Measurements from ENCODE around the gene CBARP.
"Not testable (repeated sequence)": the region's sequence is repeated elsewhere in the genome, so short reads cannot be mapped to it uniquely, and the experiment has no call there.

The CBARP gene

DNA sequence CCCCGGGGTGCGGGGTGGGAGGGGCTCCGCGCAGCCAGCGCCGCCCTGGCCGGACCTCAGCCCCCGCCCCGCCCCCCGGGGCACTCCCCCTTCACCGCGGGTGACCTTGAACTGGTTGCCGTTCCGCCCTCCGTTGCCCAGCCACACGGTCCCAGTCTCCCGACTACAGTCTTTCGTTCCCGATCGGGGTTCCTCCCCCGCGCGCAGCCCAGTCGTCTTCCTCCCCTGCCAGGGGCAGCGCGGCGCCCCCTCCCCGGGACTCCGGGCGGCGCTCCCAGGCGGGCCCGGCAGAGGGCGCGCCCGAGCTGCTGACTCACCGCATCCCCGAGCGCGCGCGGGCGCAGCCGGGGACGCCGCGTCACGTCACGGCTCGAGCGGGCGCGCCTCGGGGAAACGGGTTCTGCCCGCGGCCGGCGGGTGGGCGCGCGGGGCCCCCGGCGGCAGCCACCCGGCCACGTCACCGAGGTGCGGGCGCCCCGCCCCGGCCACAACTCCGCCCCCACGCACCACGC, 11.0 kb upstream of the CBARP start:
- Histone ChIP-seq H3K9me3 (ENCODE audit: control insufficient read depth in 1 of 2, low read length in 2 of 2) (no peaks in the 10 kb centered on the region), H3K27me3 (ENCODE audit: low read depth, low read length) (no peaks in the 10 kb centered on the region), H3K4me3 (ENCODE audit: low read depth in 1 of 2, low read length in 2 of 2) (peak overlapping the region; percentile 55 to 71), H3K36me3 (ENCODE audit: control insufficient read depth in 1 of 2, insufficient read depth in 2 of 2, low read length in 2 of 2) (peaks cover 5 to 15% of the 10 kb centered on the region in 2 donors), H3K4me1 (ENCODE audit: control insufficient read depth in 1 of 2, insufficient read depth in 2 of 2, low read length in 2 of 2) (peaks cover 2 to 34% of the 10 kb centered on the region in 2 donors), H3K27ac (ENCODE audit: low read length) (peak overlapping the region; percentile 67)

DNA sequence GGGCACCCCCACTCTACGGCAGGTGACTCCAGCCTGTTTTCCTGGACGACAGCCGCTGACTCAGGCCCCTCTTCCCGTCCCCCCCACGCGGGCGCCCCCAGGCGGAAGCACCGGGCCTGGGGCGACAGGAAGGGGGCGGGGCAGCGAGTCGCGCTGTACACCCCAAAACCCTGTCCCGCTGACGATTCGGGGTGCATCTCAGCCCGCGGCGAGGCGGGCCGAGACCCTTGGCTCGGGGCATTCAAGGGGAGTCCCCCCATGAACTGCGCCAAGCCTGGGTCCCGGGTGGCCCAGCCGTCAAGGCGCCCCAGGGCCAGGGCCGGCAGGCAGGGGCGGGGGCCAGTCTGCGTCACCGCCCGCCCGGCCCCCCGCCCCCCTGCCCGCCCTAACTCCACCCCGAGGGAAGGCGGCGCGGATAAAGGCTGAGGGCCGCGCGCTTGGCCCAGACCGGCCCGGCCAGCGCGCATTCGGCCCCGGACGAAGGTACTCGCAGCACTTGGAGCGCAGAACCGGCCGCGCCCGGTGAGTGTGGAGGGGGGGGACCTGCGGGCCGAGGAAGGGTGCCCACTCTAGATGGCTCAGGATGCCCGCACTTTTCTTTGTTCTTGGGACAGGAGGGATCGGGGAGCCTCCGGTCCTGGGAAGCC, 10.5 kb upstream of the CBARP start, which contains the start of gene MIDN:
MIDN (plus strand) TSS at position 445 of the 647 bp plus-strand sequence. CDS start 1,714 bp downstream, outside the sequence.
- Histone ChIP-seq H3K9me3 (ENCODE audit: control insufficient read depth in 1 of 2, low read length in 2 of 2) (no peaks in the 10 kb centered on the region), H3K27me3 (ENCODE audit: low read depth, low read length) (no peaks in the 10 kb centered on the region), H3K4me3 (ENCODE audit: low read depth in 1 of 2, low read length in 2 of 2) (peak within 1 kb of the TSS; percentile 55 to 71), H3K27ac (ENCODE audit: low read length) (peak within 1 kb of the TSS; percentile 75), H3K36me3 (ENCODE audit: control insufficient read depth in 1 of 2, insufficient read depth in 2 of 2, low read length in 2 of 2) (peaks cover 5 to 11% of the 10 kb centered on the region in 2 donors), H3K4me1 (ENCODE audit: control insufficient read depth in 1 of 2, insufficient read depth in 2 of 2, low read length in 2 of 2) (peaks cover 7 to 37% of the 10 kb centered on the region in 2 donors)

DNA sequence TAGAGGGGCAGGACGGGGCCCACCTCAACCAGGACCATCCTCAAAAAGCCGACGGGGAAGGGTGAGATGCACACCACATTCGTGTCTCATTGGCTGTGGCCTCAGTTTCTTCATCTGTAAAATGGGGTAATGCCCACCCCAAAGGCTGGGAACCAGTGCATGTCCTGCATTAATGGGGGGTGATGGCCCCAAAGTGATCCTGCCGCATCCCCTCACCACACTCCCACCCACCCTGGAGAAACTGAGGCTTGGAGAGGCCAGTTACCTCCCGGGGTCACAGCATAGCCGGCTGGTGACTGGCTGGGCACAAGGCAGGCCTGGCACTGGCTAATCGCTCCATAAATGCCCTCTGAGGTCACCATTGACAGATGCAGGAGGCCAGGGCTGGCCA, 9.9 kb upstream of the CBARP start:
- Histone ChIP-seq H3K9me3 (ENCODE audit: control insufficient read depth in 1 of 2, low read length in 2 of 2) (no peaks in the 10 kb centered on the region), H3K27ac (ENCODE audit: low read length) (peak overlapping the region; percentile 75), H3K4me1 (ENCODE audit: control insufficient read depth in 1 of 2, insufficient read depth in 2 of 2, low read length in 2 of 2) (peaks cover 7 to 42% of the 10 kb centered on the region in 2 donors), H3K36me3 (ENCODE audit: control insufficient read depth in 1 of 2, insufficient read depth in 2 of 2, low read length in 2 of 2) (peaks cover 5 to 11% of the 10 kb centered on the region in 2 donors), H3K27me3 (ENCODE audit: low read depth, low read length) (no peaks in the 10 kb centered on the region), H3K4me3 (ENCODE audit: low read depth in 1 of 2, low read length in 2 of 2) (peak overlapping the region in 1 of 2 donors; percentile 71)

DNA sequence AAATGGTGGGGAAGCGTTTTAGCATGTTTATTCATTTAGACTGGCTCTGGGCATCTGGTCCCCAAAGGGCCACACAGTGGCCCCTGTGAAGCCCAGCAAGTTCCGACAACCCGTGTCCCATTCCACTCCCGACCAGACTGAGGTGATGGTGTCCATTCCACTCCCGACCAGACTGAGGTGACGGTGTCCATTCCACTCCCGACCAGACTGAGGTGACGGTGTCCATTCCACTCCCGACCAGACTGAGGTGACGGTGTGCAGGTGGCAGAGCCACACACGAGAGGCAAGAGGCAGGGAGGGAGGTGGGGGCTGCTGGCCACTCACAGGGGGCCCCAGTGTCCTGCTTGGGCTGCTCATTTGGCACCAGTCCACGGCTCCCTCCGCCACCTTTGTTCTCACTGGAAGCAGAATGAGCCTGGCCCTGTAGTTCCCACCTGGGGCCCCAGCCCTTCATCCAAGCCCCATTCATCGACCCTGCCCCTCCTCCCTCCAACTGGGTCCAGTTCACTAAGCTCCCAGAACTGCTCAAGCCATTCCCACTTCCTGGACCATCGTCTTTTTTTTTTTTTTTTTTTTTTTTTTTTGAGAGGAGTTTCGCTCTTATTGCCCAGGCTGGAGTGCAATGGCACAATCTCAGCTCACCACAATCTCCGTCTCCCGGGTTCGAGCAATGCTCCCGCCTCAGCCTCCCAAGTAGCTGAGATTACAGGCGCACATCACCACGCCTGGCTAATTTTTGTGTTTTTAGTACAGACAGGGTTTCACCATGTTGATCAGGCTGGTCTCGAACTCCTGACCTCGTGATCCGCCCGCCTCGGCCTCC, 8.7 kb upstream of the CBARP start:
- not testable (repeated sequence) for H3K27me3 ChIP-seq (ENCODE audit: low read depth, low read length); H3K4me3 ChIP-seq (ENCODE audit: low read depth in 1 of 2, low read length in 2 of 2); H3K9me3 ChIP-seq (ENCODE audit: control insufficient read depth in 1 of 2, low read length in 2 of 2); H3K36me3 ChIP-seq (ENCODE audit: control insufficient read depth in 1 of 2, insufficient read depth in 2 of 2, low read length in 2 of 2); H3K27ac ChIP-seq (ENCODE audit: low read length)
- H3K4me1 ChIP-seq (ENCODE audit: control insufficient read depth in 1 of 2, insufficient read depth in 2 of 2, low read length in 2 of 2) = peaks cover 7 to 49% of the 10 kb centered on the region in 2 donors

DNA sequence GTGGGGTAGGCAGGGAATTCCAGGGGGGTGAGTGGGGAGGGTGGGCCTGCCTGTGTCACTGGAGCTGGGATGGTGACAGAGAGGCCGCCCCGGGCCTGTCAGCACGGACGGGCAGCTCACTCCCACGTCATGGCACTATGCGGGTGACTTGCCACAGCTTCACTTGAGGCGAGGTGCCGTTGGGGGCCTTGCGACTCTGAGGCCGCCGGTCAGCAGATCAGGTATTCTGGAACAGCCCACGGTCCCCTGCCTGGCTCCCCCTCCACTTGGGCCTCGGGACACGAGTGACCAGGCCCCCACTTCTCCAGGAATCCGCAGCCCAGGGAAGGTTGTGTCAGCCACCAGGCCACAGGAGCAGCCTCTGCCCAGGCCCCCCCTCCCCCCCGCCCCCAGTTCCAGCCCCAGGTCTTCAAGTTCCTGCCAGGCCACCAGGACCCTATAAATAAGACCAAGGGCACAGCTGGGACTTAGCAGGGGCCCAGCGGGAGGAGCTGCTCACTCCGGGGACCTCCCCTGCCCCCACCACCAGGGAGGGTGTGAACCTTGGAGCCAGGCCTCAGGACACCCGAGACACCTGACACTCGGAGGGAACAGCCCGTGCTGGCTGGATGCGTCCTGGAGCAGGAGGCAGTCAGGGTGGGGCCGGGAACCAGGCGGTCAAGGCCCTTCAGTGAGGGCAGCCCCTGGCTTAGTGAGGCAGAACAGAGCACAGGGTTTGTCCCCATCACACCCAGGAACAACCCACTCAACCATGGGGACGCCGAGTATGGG, 7.9 kb upstream of the CBARP start:
- Histone ChIP-seq H3K27ac (ENCODE audit: low read length) (peak overlapping the region; percentile 63), H3K36me3 (ENCODE audit: control insufficient read depth in 1 of 2, insufficient read depth in 2 of 2, low read length in 2 of 2) (no peaks in the 10 kb centered on the region), H3K4me1 (ENCODE audit: control insufficient read depth in 1 of 2, insufficient read depth in 2 of 2, low read length in 2 of 2) (peaks cover 7 to 56% of the 10 kb centered on the region in 2 donors), H3K4me3 (ENCODE audit: low read depth in 1 of 2, low read length in 2 of 2) (no peak overlapping the region), H3K27me3 (ENCODE audit: low read depth, low read length) (no peaks in the 10 kb centered on the region), H3K9me3 (ENCODE audit: control insufficient read depth in 1 of 2, low read length in 2 of 2) (no peaks in the 10 kb centered on the region)

DNA sequence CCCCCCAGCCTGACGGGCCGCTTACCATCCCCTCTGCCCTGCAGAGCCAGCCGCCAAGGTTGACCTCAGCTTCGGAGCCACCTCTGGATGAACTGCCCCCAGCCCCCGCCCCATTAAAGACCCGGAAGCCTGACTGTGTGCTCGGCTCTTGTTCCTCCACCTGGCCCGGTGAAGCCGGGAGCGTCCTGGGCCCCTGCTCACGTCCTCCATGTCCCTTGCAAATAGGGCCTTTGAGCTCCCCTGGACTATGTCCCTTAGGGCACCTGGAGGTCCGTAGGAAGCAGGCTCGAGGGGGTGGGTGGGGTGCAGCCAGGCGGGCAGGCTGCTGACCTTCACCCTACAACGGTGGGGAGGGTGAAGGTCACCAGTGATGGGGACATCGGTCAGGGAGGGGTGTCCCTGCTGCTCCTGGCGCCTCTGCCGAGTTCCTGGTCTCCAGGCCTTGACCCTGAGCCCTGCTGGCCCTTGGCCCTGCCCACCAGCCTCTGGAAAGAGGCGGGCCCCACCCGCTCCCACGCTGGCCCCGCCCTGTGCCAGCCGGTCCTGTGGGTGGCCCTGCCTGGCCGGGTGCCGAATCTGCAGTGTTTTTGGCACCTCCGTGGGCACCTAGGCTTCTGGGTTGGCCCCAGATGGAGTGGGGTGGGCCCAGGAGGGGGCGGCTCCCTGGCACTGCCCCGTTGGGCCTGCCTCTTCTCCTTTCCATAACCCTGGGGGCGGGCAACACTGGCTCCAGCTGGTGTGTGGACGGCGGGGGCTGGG, 7.1 kb upstream of the CBARP start:
- Histone ChIP-seq H3K4me1 (ENCODE audit: control insufficient read depth in 1 of 2, insufficient read depth in 2 of 2, low read length in 2 of 2) (peaks cover 7 to 58% of the 10 kb centered on the region in 2 donors), H3K27ac (ENCODE audit: low read length) (peak overlapping the region; percentile 63), H3K36me3 (ENCODE audit: control insufficient read depth in 1 of 2, insufficient read depth in 2 of 2, low read length in 2 of 2) (no peaks in the 10 kb centered on the region), H3K27me3 (ENCODE audit: low read depth, low read length) (no peaks in the 10 kb centered on the region), H3K4me3 (ENCODE audit: low read depth in 1 of 2, low read length in 2 of 2) (peak overlapping the region in 1 of 2 donors; percentile 42), H3K9me3 (ENCODE audit: control insufficient read depth in 1 of 2, low read length in 2 of 2) (no peaks in the 10 kb centered on the region)

DNA sequence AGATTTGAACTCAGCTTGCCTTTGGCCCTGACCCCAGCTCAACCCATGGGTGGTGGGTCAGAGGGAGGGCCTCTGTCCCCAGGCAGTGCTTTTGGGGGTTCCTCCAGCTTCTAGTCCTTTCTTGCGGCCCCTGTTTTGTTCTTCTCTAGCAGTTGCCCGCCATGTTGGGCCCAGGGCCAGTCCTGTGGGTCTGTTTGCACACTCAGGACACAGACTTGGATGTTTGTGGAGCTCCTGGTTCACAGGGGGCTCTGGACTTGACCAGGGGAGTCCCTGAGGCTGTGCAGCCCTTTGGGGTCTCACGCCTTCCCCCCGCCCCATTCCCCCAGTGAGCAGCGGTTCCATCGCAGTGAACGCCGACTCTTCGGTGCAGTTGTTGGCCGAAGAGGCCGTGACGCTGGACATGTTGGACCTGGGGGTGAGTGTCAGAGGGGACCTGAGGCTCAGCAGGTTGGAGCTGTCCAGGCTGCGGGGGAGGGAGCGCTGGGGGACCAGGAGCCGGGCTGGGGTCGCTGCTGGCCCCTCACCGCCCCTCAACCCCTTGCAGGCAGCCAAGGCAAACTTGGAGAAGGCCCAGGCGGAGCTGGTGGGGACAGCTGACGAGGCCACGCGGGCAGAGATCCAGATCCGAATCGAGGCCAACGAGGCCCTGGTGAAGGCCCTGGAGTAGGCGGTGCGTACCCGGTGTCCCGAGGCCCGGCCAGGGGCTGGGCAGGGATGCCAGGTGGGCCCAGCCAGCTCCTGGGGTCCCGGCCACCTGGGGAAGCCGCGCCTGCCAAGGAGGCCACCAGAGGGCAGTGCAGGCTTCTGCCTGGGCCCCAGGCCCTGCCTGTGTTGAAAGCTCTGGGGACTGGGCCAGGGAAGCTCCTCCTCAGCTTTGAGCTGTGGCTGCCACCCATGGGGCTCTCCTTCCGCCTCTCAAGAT, 6.2 kb upstream of the CBARP start:
- peak overlapping the region; percentile 63 for H3K27ac ChIP-seq (ENCODE audit: low read length)

DNA sequence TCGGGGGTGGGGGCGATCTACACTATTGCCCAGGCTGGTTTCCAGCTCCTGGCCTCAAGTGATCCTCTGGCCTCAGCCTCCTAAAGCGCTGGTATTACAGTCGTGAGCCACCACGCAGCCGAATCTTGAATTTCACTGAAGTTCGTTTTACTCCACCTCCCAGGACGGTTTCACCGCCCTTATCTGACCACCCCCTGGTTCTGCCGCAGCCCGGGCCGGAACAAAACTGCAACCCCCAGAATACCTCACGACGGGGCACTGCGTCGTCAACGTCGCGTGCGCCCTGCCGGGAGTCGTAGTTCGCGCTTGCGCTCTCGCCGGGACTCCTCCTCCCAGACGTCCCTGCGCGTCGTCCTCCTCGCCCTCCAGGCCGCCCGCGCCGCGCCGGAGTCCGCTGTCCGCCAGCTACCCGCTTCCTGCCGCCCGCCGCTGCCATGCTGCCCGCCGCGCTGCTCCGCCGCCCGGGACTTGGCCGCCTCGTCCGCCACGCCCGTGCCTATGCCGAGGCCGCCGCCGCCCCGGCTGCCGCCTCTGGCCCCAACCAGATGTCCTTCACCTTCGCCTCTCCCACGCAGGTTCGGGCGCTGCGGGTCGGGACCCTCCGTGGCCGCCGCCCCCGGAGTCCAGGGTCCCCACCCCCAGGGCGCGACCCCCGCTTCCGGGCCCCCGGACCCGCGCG, 3.8 kb upstream of the CBARP start, which contains the start of gene ATP5F1D:
ATP5F1D (plus strand) TSS at position 335 of the 679 bp plus-strand sequence; CDS start at position 435, 100 bp downstream.
- Histone ChIP-seq H3K4me3 (ENCODE audit: low read depth in 1 of 2, low read length in 2 of 2) (peak within 1 kb of the TSS; percentile 68 to 89), H3K27ac (ENCODE audit: low read length) (peak within 1 kb of the TSS; percentile 39), H3K9me3 (ENCODE audit: control insufficient read depth in 1 of 2, low read length in 2 of 2) (no peaks in the 10 kb centered on the region), H3K36me3 (ENCODE audit: control insufficient read depth in 1 of 2, insufficient read depth in 2 of 2, low read length in 2 of 2) (no peaks in the 10 kb centered on the region), H3K27me3 (ENCODE audit: low read depth, low read length) (no peaks in the 10 kb centered on the region), H3K4me1 (ENCODE audit: control insufficient read depth in 1 of 2, insufficient read depth in 2 of 2, low read length in 2 of 2) (peaks cover 9 to 68% of the 10 kb centered on the region in 2 donors)

More for the DNA sequence above, 6.2 kb upstream of the CBARP start:
- Histone ChIP-seq H3K4me1 (ENCODE audit: control insufficient read depth in 1 of 2, insufficient read depth in 2 of 2, low read length in 2 of 2) (peaks cover 7 to 58% of the 10 kb centered on the region in 2 donors), H3K27me3 (ENCODE audit: low read depth, low read length) (no peaks in the 10 kb centered on the region), H3K4me3 (ENCODE audit: low read depth in 1 of 2, low read length in 2 of 2) (peak overlapping the region in 1 of 2 donors; percentile 42), H3K36me3 (ENCODE audit: control insufficient read depth in 1 of 2, insufficient read depth in 2 of 2, low read length in 2 of 2) (no peaks in the 10 kb centered on the region), H3K9me3 (ENCODE audit: control insufficient read depth in 1 of 2, low read length in 2 of 2) (no peaks in the 10 kb centered on the region)

DNA sequence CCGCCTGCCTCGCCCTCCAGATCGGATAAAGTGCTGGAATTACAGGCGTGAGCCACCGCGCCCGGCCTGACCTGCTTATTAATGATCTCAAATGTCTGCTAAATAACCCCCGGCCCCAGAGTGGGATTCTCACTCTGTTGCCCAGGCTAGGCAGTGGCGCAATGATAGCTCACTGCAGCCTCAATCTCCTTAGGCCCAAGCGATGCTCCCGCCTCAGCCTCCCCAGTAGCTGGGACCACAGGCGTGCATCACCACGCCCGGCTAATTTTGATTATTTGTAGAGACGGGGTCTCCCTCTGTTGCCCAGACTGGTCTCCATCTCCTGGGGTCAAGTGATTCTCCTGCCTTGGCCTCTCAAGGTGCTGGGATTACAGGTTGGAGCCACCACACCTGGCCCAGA, 3.1 kb upstream of the CBARP start:
- Histone ChIP-seq H3K4me1 (ENCODE audit: control insufficient read depth in 1 of 2, insufficient read depth in 2 of 2, low read length in 2 of 2) (peaks cover 9 to 70% of the 10 kb centered on the region in 2 donors), H3K4me3 (ENCODE audit: low read depth in 1 of 2, low read length in 2 of 2) (peak overlapping the region in 1 of 2 donors; percentile 89)

More for the DNA sequence above, 3.1 kb upstream of the CBARP start:
- H3K27ac ChIP-seq (ENCODE audit: low read length) = no peak overlapping the region
- no peaks in the 10 kb centered on the region for H3K36me3 ChIP-seq (ENCODE audit: control insufficient read depth in 1 of 2, insufficient read depth in 2 of 2, low read length in 2 of 2)
- H3K9me3 ChIP-seq (ENCODE audit: control insufficient read depth in 1 of 2, low read length in 2 of 2) = no peaks in the 10 kb centered on the region
- no peaks in the 10 kb centered on the region for H3K27me3 ChIP-seq (ENCODE audit: low read depth, low read length)

All from muscle layer of duodenum (tissue), 2 donors.